Muscle of leg (tissue), 11 donors: ENCODE data around the gene PDE11A. TPM values are rescaled to one million over a fixed set of nuclear protein-coding genes. Genes with fewer than 3 reads are reported as not detected.
"Not testable (repeated sequence)": the region's sequence is repeated elsewhere in the genome, so short reads cannot be mapped to it uniquely, and the experiment has no call there.

ENCODE experiments used
- DNase-seq: peaks from one replicate; pipeline ENCODE4 v3.0.0; 2013
- H3K27ac ChIP-seq: one replicate; pipeline ENCODE4 v1.5.1; 2013; ENCODE audit warnings: mild to moderate bottlenecking, low read length, control low read depth
- H3K27me3 ChIP-seq: one replicate; pipeline ENCODE4 v1.6.1; 2013; ENCODE audit warnings: low read length; ENCODE audit not compliant: control insufficient read depth, insufficient read depth
- H3K36me3 ChIP-seq: one replicate; pipeline ENCODE4 v1.6.1; 2013; ENCODE audit warnings: low read length; ENCODE audit not compliant: control insufficient read depth, insufficient read depth
- H3K4me1 ChIP-seq: one replicate; pipeline ENCODE4 v1.6.1; 2013; ENCODE audit warnings: low read length; ENCODE audit not compliant: control insufficient read depth, insufficient read depth
- H3K4me3 ChIP-seq: one replicate; pipeline ENCODE4 v1.5.1; 2013; ENCODE audit warnings: low read length, control low read depth
- H3K9me3 ChIP-seq: replicated peaks from 2 replicates; pipeline ENCODE4 v1.6.1; 2013; ENCODE audit warnings: low read depth, low read length; ENCODE audit not compliant: control insufficient read depth
- WGBS: methylation state at CpG from one replicate; pipeline ENCODE4 v1.1.5; 2013; ENCODE audit warnings: missing lambda C conversion rate; ENCODE audit not compliant: insufficient coverage; 5-methylcytosine and 5-hydroxymethylcytosine counted together
- polyA plus RNA-seq, 8 donors: library from polyadenylated mRNA; unstranded; fragments of 120-200 nt; gene quantifications; one replicate each; pipeline versions ENCODE4 v1.2.1 to v1.2.3, GENCODE V29; 2013; ENCODE audit warnings: inconsistent platforms in 1 of 8, low replicate concordance in 1 of 8; ENCODE audit not compliant: insufficient read length in 8 of 8, insufficient read depth in 1 of 8
- total RNA-seq: library from RNA; stranded (reverse); fragments of 120-200 nt; gene quantifications from one replicate; pipeline ENCODE4 v1.2.4, GENCODE V29; 2013

Gene PDE11A
- total and polyA plus RNA-seq, 9 donors: 0.36 to 2.6 (median 0.62) TPM

- WGBS: no CpG with 5 or more reads among the region's 1 CpG
- no peaks in the 10 kb centered on the region for H3K27me3 ChIP-seq
- no peak overlapping the region for H3K27ac ChIP-seq
Observed at GRCh38 chr2:177984749-177985148, 87.8 kb downstream of the PDE11A start.

GRCh38 chr2:177983183-177983788 lies 89.3 kb downstream of the PDE11A start:
- Histone ChIP-seq H3K4me3 (no peak overlapping the region), H3K27me3 (no peaks in the 10 kb centered on the region), H3K36me3 (no peaks in the 10 kb centered on the region), H3K4me1 (no peaks in the 10 kb centered on the region), H3K9me3 (no peaks in the 10 kb centered on the region), H3K27ac (no peak overlapping the region)
- WGBS: no CpG with 5 or more reads among the region's 2 CpGs
- DNase-seq: peak; percentile 25

More at GRCh38 chr2:177984749-177985148, 87.8 kb downstream of the PDE11A start:
- Histone ChIP-seq H3K4me3 (no peak overlapping the region), H3K4me1 (no peaks in the 10 kb centered on the region), H3K9me3 (no peaks in the 10 kb centered on the region), H3K36me3 (no peaks in the 10 kb centered on the region)
- DNase-seq: peak; percentile 5

- WGBS: no CpG with 5 or more reads among the region's 8 CpGs
- H3K9me3 ChIP-seq: no peaks in the 10 kb centered on the region
Observed at GRCh38 chr2:177972782-177973181, 99.8 kb downstream of the PDE11A start.

GRCh38 chr2:177972123-177972522 lies 100.5 kb downstream of the PDE11A start:
- no peaks in the 10 kb centered on the region for H3K4me1 ChIP-seq
- no peak overlapping the region for H3K27ac ChIP-seq
- DNase-seq: no peak
- H3K27me3 ChIP-seq: no peaks in the 10 kb centered on the region
- H3K9me3 ChIP-seq: no peaks in the 10 kb centered on the region
- no peak overlapping the region for H3K4me3 ChIP-seq
- no peaks in the 10 kb centered on the region for H3K36me3 ChIP-seq

More at GRCh38 chr2:177972782-177973181, 99.8 kb downstream of the PDE11A start:
- no peaks in the 10 kb centered on the region for H3K4me1 ChIP-seq
- no peak for DNase-seq
- no peak overlapping the region for H3K27ac ChIP-seq
- no peak overlapping the region for H3K4me3 ChIP-seq
- no peaks in the 10 kb centered on the region for H3K36me3 ChIP-seq
- H3K27me3 ChIP-seq: no peaks in the 10 kb centered on the region

GRCh38 chr2:177970670-177971454 lies 101.7 kb downstream of the PDE11A start:
- no peak overlapping the region for H3K27ac ChIP-seq
- DNase-seq: no peak
- no peaks in the 10 kb centered on the region for H3K4me1 ChIP-seq
- H3K36me3 ChIP-seq: no peaks in the 10 kb centered on the region
- no peak overlapping the region for H3K4me3 ChIP-seq
- no peaks in the 10 kb centered on the region for H3K9me3 ChIP-seq
- no peaks in the 10 kb centered on the region for H3K27me3 ChIP-seq
- WGBS: no CpG with 5 or more reads among the region's 3 CpGs

GRCh38 chr2:177964892-177965291 lies 107.7 kb downstream of the PDE11A start:
- Histone ChIP-seq H3K9me3 (no peaks in the 10 kb centered on the region), H3K27me3 (no peaks in the 10 kb centered on the region), H3K27ac (no peak overlapping the region), H3K4me3 (no peak overlapping the region), H3K4me1 (no peaks in the 10 kb centered on the region), H3K36me3 (no peaks in the 10 kb centered on the region)
- DNase-seq: no peak
- WGBS: no CpG with 5 or more reads among the region's 1 CpG

GRCh38 chr2:177952151-177952550 lies 120.4 kb downstream of the PDE11A start:
- Histone ChIP-seq H3K9me3 (no peaks in the 10 kb centered on the region), H3K27me3 (no peaks in the 10 kb centered on the region), H3K4me1 (no peaks in the 10 kb centered on the region), H3K36me3 (no peaks in the 10 kb centered on the region), H3K4me3 (no peak overlapping the region), H3K27ac (no peak overlapping the region)
- no peak for DNase-seq
- 50% methylated on average over 1 of the region's 1 CpG for WGBS

GRCh38 chr2:177947598-177947997 lies 125.0 kb downstream of the PDE11A start:
- not testable (repeated sequence) for H3K36me3 ChIP-seq
- WGBS: no CpG with 5 or more reads among the region's 3 CpGs

GRCh38 chr2:177944530-177944929 lies 128.0 kb downstream of the PDE11A start:
- H3K27ac ChIP-seq, H3K27me3 ChIP-seq, H3K4me3 ChIP-seq, H3K9me3 ChIP-seq, H3K36me3 ChIP-seq, DNase-seq, H3K4me1 ChIP-seq: not testable (repeated sequence)
- 100% methylated on average over 4 of the region's 14 CpGs for WGBS

More at GRCh38 chr2:177947598-177947997, 125.0 kb downstream of the PDE11A start:
- H3K9me3 ChIP-seq, H3K27me3 ChIP-seq, H3K4me1 ChIP-seq, DNase-seq, H3K4me3 ChIP-seq, H3K27ac ChIP-seq: not testable (repeated sequence)

- DNase-seq: no peak
- no peaks in the 10 kb centered on the region for H3K4me1 ChIP-seq
- no CpG with 5 or more reads among the region's 1 CpG for WGBS
- H3K27ac ChIP-seq: no peak overlapping the region
- H3K36me3 ChIP-seq: no peaks in the 10 kb centered on the region
- H3K9me3 ChIP-seq: no peaks in the 10 kb centered on the region
- H3K4me3 ChIP-seq: no peak overlapping the region
- H3K27me3 ChIP-seq: no peaks in the 10 kb centered on the region
Observed at GRCh38 chr2:177942731-177943130, 129.8 kb downstream of the PDE11A start.
